ENCODE data around the gene PPP1R10.
"Not testable (repeated sequence)": the region's sequence is repeated elsewhere in the genome, so short reads cannot be mapped to it uniquely, and the experiment has no call there.

PPP1R10 gene

GRCh38 chr6:30616811-30617564 is at the start of gene PPP1R10:
TSS of gene PPP1R10 (minus strand) at chr6:30617243. CDS start at chr6:30609944, 7,299 bp downstream.
- H3K27ac ChIP-seq (ENCODE audit: low read length), result peak within 1 kb of the TSS; percentile 97
- peak within 1 kb of the TSS; percentile 96 for H3K4me3 ChIP-seq (ENCODE audit: low read length)
- H3K9me3 ChIP-seq (ENCODE audit: control insufficient read depth, low read depth, low read length), result no peaks in the 10 kb centered on the region
- peak within 1 kb of the TSS; percentile 97 for H3K9ac ChIP-seq (ENCODE audit: low read length)
- H3K4me1 ChIP-seq (ENCODE audit: control insufficient read depth, low read depth, low read length), result peaks cover 10% of the 10 kb centered on the region
- no peaks in the 10 kb centered on the region for H3K27me3 ChIP-seq (ENCODE audit: control insufficient read depth, insufficient read depth, low read length)
- peaks cover 20% of the 10 kb centered on the region for H3K36me3 ChIP-seq (ENCODE audit: control insufficient read depth, low read depth, low read length)

GRCh38 chr6:30666300-30666699 is 49.3 kb upstream of the PPP1R10 start:
- H3K27ac ChIP-seq (ENCODE audit: low read length); H3K4me1 ChIP-seq (ENCODE audit: control insufficient read depth, low read depth, low read length): not testable (repeated sequence)
- peaks cover 58% of the 10 kb centered on the region for H3K36me3 ChIP-seq (ENCODE audit: control insufficient read depth, low read depth, low read length)

GRCh38 chr6:30664994-30665767 is 48.1 kb upstream of the PPP1R10 start:
- H3K36me3 ChIP-seq (ENCODE audit: control insufficient read depth, low read depth, low read length), result peaks cover 52% of the 10 kb centered on the region

More at GRCh38 chr6:30666300-30666699, 49.3 kb upstream of the PPP1R10 start:
- H3K9ac ChIP-seq (ENCODE audit: low read length); H3K4me3 ChIP-seq (ENCODE audit: low read length); H3K9me3 ChIP-seq (ENCODE audit: control insufficient read depth, low read depth, low read length); H3K27me3 ChIP-seq (ENCODE audit: control insufficient read depth, insufficient read depth, low read length): not testable (repeated sequence)

GRCh38 chr6:30657922-30658321 is 40.9 kb upstream of the PPP1R10 start:
- not testable (repeated sequence) for H3K9ac ChIP-seq (ENCODE audit: low read length); H3K9me3 ChIP-seq (ENCODE audit: control insufficient read depth, low read depth, low read length); H3K4me3 ChIP-seq (ENCODE audit: low read length); H3K4me1 ChIP-seq (ENCODE audit: control insufficient read depth, low read depth, low read length); H3K27me3 ChIP-seq (ENCODE audit: control insufficient read depth, insufficient read depth, low read length); H3K27ac ChIP-seq (ENCODE audit: low read length)
- peaks cover 69% of the 10 kb centered on the region for H3K36me3 ChIP-seq (ENCODE audit: control insufficient read depth, low read depth, low read length)

More at GRCh38 chr6:30664994-30665767, 48.1 kb upstream of the PPP1R10 start:
- H3K9ac ChIP-seq (ENCODE audit: low read length), result no peak overlapping the region
- H3K27ac ChIP-seq (ENCODE audit: low read length), result no peak overlapping the region
- H3K27me3 ChIP-seq (ENCODE audit: control insufficient read depth, insufficient read depth, low read length), result no peaks in the 10 kb centered on the region
- no peaks in the 10 kb centered on the region for H3K9me3 ChIP-seq (ENCODE audit: control insufficient read depth, low read depth, low read length)
- no peaks in the 10 kb centered on the region for H3K4me1 ChIP-seq (ENCODE audit: control insufficient read depth, low read depth, low read length)
- no peak overlapping the region for H3K4me3 ChIP-seq (ENCODE audit: low read length)

- H3K27ac ChIP-seq (ENCODE audit: low read length), result no peak overlapping the region
- no peak overlapping the region for H3K4me3 ChIP-seq (ENCODE audit: low read length)
- H3K9ac ChIP-seq (ENCODE audit: low read length), result no peak overlapping the region
- H3K36me3 ChIP-seq (ENCODE audit: control insufficient read depth, low read depth, low read length), result peaks cover 68% of the 10 kb centered on the region
- H3K27me3 ChIP-seq (ENCODE audit: control insufficient read depth, insufficient read depth, low read length), result no peaks in the 10 kb centered on the region
- no peaks in the 10 kb centered on the region for H3K4me1 ChIP-seq (ENCODE audit: control insufficient read depth, low read depth, low read length)
- H3K9me3 ChIP-seq (ENCODE audit: control insufficient read depth, low read depth, low read length), result no peaks in the 10 kb centered on the region
Observed at GRCh38 chr6:30657454-30657853, 40.4 kb upstream of the PPP1R10 start.

GRCh38 chr6:30656513-30656912 is 39.5 kb upstream of the PPP1R10 start:
- Histone ChIP-seq H3K4me3 (ENCODE audit: low read length) (no peak overlapping the region), H3K27me3 (ENCODE audit: control insufficient read depth, insufficient read depth, low read length) (no peaks in the 10 kb centered on the region), H3K27ac (ENCODE audit: low read length) (no peak overlapping the region), H3K9ac (ENCODE audit: low read length) (no peak overlapping the region), H3K4me1 (ENCODE audit: control insufficient read depth, low read depth, low read length) (no peaks in the 10 kb centered on the region), H3K9me3 (ENCODE audit: control insufficient read depth, low read depth, low read length) (no peaks in the 10 kb centered on the region), H3K36me3 (ENCODE audit: control insufficient read depth, low read depth, low read length) (peaks cover 68% of the 10 kb centered on the region)

GRCh38 chr6:30655743-30656094 is 38.7 kb upstream of the PPP1R10 start:
- Histone ChIP-seq H3K4me1 (ENCODE audit: control insufficient read depth, low read depth, low read length) (no peaks in the 10 kb centered on the region), H3K27ac (ENCODE audit: low read length) (no peak overlapping the region), H3K9ac (ENCODE audit: low read length) (no peak overlapping the region)

GRCh38 chr6:30654798-30655742 is 38.0 kb upstream of the PPP1R10 start:
- Histone ChIP-seq H3K9me3 (ENCODE audit: control insufficient read depth, low read depth, low read length) (no peaks in the 10 kb centered on the region), H3K4me3 (ENCODE audit: low read length) (no peak overlapping the region), H3K4me1 (ENCODE audit: control insufficient read depth, low read depth, low read length) (no peaks in the 10 kb centered on the region), H3K36me3 (ENCODE audit: control insufficient read depth, low read depth, low read length) (peaks cover 71% of the 10 kb centered on the region), H3K9ac (ENCODE audit: low read length) (no peak overlapping the region), H3K27ac (ENCODE audit: low read length) (no peak overlapping the region), H3K27me3 (ENCODE audit: control insufficient read depth, insufficient read depth, low read length) (no peaks in the 10 kb centered on the region)

More at GRCh38 chr6:30655743-30656094, 38.7 kb upstream of the PPP1R10 start:
- no peaks in the 10 kb centered on the region for H3K27me3 ChIP-seq (ENCODE audit: control insufficient read depth, insufficient read depth, low read length)
- H3K4me3 ChIP-seq (ENCODE audit: low read length), result no peak overlapping the region
- no peaks in the 10 kb centered on the region for H3K9me3 ChIP-seq (ENCODE audit: control insufficient read depth, low read depth, low read length)
- H3K36me3 ChIP-seq (ENCODE audit: control insufficient read depth, low read depth, low read length), result peaks cover 74% of the 10 kb centered on the region

GRCh38 chr6:30651143-30651542 is 34.1 kb upstream of the PPP1R10 start:
- H3K27me3 ChIP-seq (ENCODE audit: control insufficient read depth, insufficient read depth, low read length), result no peaks in the 10 kb centered on the region
- no peak overlapping the region for H3K9ac ChIP-seq (ENCODE audit: low read length)
- H3K4me1 ChIP-seq (ENCODE audit: control insufficient read depth, low read depth, low read length), result peaks cover 8% of the 10 kb centered on the region
- H3K27ac ChIP-seq (ENCODE audit: low read length), result no peak overlapping the region
- H3K4me3 ChIP-seq (ENCODE audit: low read length), result no peak overlapping the region
- no peaks in the 10 kb centered on the region for H3K9me3 ChIP-seq (ENCODE audit: control insufficient read depth, low read depth, low read length)
- H3K36me3 ChIP-seq (ENCODE audit: control insufficient read depth, low read depth, low read length), result peaks cover 51% of the 10 kb centered on the region

- H3K4me1 ChIP-seq (ENCODE audit: control insufficient read depth, low read depth, low read length), result peaks cover 8% of the 10 kb centered on the region
- peak overlapping the region; percentile 84 for H3K9ac ChIP-seq (ENCODE audit: low read length)
- H3K4me3 ChIP-seq (ENCODE audit: low read length), result peak overlapping the region; percentile 81
- H3K27ac ChIP-seq (ENCODE audit: low read length), result peak overlapping the region; percentile 31
- H3K27me3 ChIP-seq (ENCODE audit: control insufficient read depth, insufficient read depth, low read length), result no peaks in the 10 kb centered on the region
- H3K9me3 ChIP-seq (ENCODE audit: control insufficient read depth, low read depth, low read length), result no peaks in the 10 kb centered on the region
- peaks cover 21% of the 10 kb centered on the region for H3K36me3 ChIP-seq (ENCODE audit: control insufficient read depth, low read depth, low read length)
Observed at GRCh38 chr6:30647242-30648116, 30.4 kb upstream of the PPP1R10 start.
